ENCODE results near the gene RNASE7.

The RNASE7 gene

GRCh38 chr14:21026274-21026987 lies 15.7 kb upstream of the RNASE7 start:
- DNase-seq (ENCODE audit: low read depth in 1 of 2, low spot score in 1 of 2), result no peak
- no peak for TF ChIP-seq JUND (IDR thresholded peaks at IDR 0.05; ENCODE audit: low read depth)
- in situ Hi-C loops (cut with HindIII; ENCODE audit: low pct_unique_long_range_greater_than_20kb, low sequenced_read_pairs), result no loop called here

GRCh38 chr14:21026988-21027315 lies 15.2 kb upstream of the RNASE7 start:
- in situ Hi-C loops (cut with HindIII; ENCODE audit: low pct_unique_long_range_greater_than_20kb, low sequenced_read_pairs), result no loop called here
- DNase-seq (ENCODE audit: low read depth in 1 of 2, low spot score in 1 of 2), result no peak
- no peak for TF ChIP-seq JUND (IDR thresholded peaks at IDR 0.05; ENCODE audit: low read depth)

- in situ Hi-C loops (cut with HindIII; ENCODE audit: low pct_unique_long_range_greater_than_20kb, low sequenced_read_pairs), result no loop called here
- DNase-seq (ENCODE audit: low read depth in 1 of 2, low spot score in 1 of 2), result no peak
- no peak for TF ChIP-seq JUND (IDR thresholded peaks at IDR 0.05; ENCODE audit: low read depth)
Measured at GRCh38 chr14:21029917-21030316, 12.2 kb upstream of the RNASE7 start, which contains the start of gene TPPP2. Gene TPPP2, plus strand, starts transcription at chr14:21030217. Its CDS starts 365 bp downstream, at chr14:21030582.

- DNase-seq (ENCODE audit: low read depth in 1 of 2, low spot score in 1 of 2), result no peak
- in situ Hi-C loops (cut with HindIII; ENCODE audit: low pct_unique_long_range_greater_than_20kb, low sequenced_read_pairs), result no loop called here
- no peak for TF ChIP-seq JUND (IDR thresholded peaks at IDR 0.05; ENCODE audit: low read depth)
Measured at GRCh38 chr14:21030531-21030930, 11.6 kb upstream of the RNASE7 start.

- DNase-seq (ENCODE audit: low read depth in 1 of 2, low spot score in 1 of 2), result no peak
- in situ Hi-C loops (cut with HindIII; ENCODE audit: low pct_unique_long_range_greater_than_20kb, low sequenced_read_pairs), result no loop called here
- TF ChIP-seq JUND (IDR thresholded peaks at IDR 0.05; ENCODE audit: low read depth), result no peak
Measured at GRCh38 chr14:21032326-21033132, 9.6 kb upstream of the RNASE7 start.

- in situ Hi-C loops (cut with HindIII; ENCODE audit: low pct_unique_long_range_greater_than_20kb, low sequenced_read_pairs), result no loop called here
- TF ChIP-seq JUND (IDR thresholded peaks at IDR 0.05; ENCODE audit: low read depth), result no peak
- DNase-seq (ENCODE audit: low read depth in 1 of 2, low spot score in 1 of 2), result no peak
Measured at GRCh38 chr14:21033133-21033698, 8.9 kb upstream of the RNASE7 start.

- in situ Hi-C loops (cut with HindIII; ENCODE audit: low pct_unique_long_range_greater_than_20kb, low sequenced_read_pairs), result no loop called here
- TF ChIP-seq JUND (IDR thresholded peaks at IDR 0.05; ENCODE audit: low read depth), result no peak
- no peak for DNase-seq (ENCODE audit: low read depth in 1 of 2, low spot score in 1 of 2)
Measured at GRCh38 chr14:21034707-21035106, 7.5 kb upstream of the RNASE7 start, which contains the start of gene RNASE13. Gene RNASE13, minus strand, starts transcription at chr14:21034807. Its CDS starts 519 bp downstream, at chr14:21034288.

- in situ Hi-C loops (cut with HindIII; ENCODE audit: low pct_unique_long_range_greater_than_20kb, low sequenced_read_pairs), result no loop called here
- TF ChIP-seq JUND (IDR thresholded peaks at IDR 0.05; ENCODE audit: low read depth), result no peak
- no peak for DNase-seq (ENCODE audit: low read depth in 1 of 2, low spot score in 1 of 2)
Measured at GRCh38 chr14:21036751-21037150, 5.4 kb upstream of the RNASE7 start.

GRCh38 chr14:21037156-21037555 lies 5.0 kb upstream of the RNASE7 start:
- DNase-seq (ENCODE audit: low read depth in 1 of 2, low spot score in 1 of 2), result no peak
- in situ Hi-C loops (cut with HindIII; ENCODE audit: low pct_unique_long_range_greater_than_20kb, low sequenced_read_pairs), result no loop called here
- TF ChIP-seq JUND (IDR thresholded peaks at IDR 0.05; ENCODE audit: low read depth), result no peak

GRCh38 chr14:21038441-21039422 lies 3.4 kb upstream of the RNASE7 start:
- DNase-seq (ENCODE audit: low read depth in 1 of 2, low spot score in 1 of 2), result no peak
- TF ChIP-seq JUND (IDR thresholded peaks at IDR 0.05; ENCODE audit: low read depth), result no peak
- in situ Hi-C loops (cut with HindIII; ENCODE audit: low pct_unique_long_range_greater_than_20kb, low sequenced_read_pairs), result no loop called here

- peak; percentile 47 to 79 for DNase-seq (ENCODE audit: low read depth in 1 of 2, low spot score in 1 of 2)
- no peak for TF ChIP-seq JUND (IDR thresholded peaks at IDR 0.05; ENCODE audit: low read depth)
- in situ Hi-C loops (cut with HindIII; ENCODE audit: low pct_unique_long_range_greater_than_20kb, low sequenced_read_pairs), result no loop called here
Measured at GRCh38 chr14:21039585-21040369, 2.4 kb upstream of the RNASE7 start.

Data from T47D (cell line).